K562 (cell line): Measurements from ENCODE around the gene KLC1. TPM values are rescaled to one million over a fixed set of nuclear protein-coding genes. Genes with fewer than 3 reads are reported as not detected.

Experiments
- CCNT2 ChIP-seq: IDR thresholded peaks from 2 replicates; pipeline ENCODE4 v1.6.1; 2011; ENCODE audit warnings: borderline replicate concordance, low read depth, mild to moderate bottlenecking, moderate library complexity, mixed read lengths, low read length; ENCODE audit not compliant: insufficient read length; ENCODE audit errors: extremely low read depth
- LEF1 ChIP-seq: fragments of 450-650 bp; IDR thresholded peaks from 2 replicates; pipeline ENCODE4 v1.6.1; 2016; ENCODE audit warnings: mild to moderate bottlenecking
- MAFG ChIP-seq: fragments of 450-650 bp; conservative IDR thresholded peaks from 2 replicates; pipeline ENCODE4 v1.6.1; 2016; ENCODE audit warnings: missing genetic modification characterization, missing compliant biosample characterization
- NR2C1 ChIP-seq, 2 experiments: fragments of 450-650 bp; IDR thresholded peaks; 2 replicates each; pipeline ENCODE4 v1.6.1; 2017; ENCODE audit warnings: mild to moderate bottlenecking in 2 of 2, antibody characterized with exemption in 1 of 2, inconsistent platforms in 1 of 2, missing compliant biosample characterization in 1 of 2, missing genetic modification characterization in 1 of 2
- NRF1 ChIP-seq, 2 experiments: fragments of 450-650 bp; IDR thresholded peaks in 1 of 2; conservative IDR thresholded peaks in 1 of 2; 2 replicates each; pipeline ENCODE4 v1.6.1; 2014; ENCODE audit warnings: mild to moderate bottlenecking in 2 of 2
- SRSF3 ChIP-seq: fragments of 200-400 bp; formaldehyde crosslinking; IDR thresholded peaks from 2 replicates; pipeline ENCODE4 v1.6.1; 2016; ENCODE audit warnings: mild to moderate bottlenecking, low read length, moderate library complexity; ENCODE audit not compliant: insufficient read depth
- TBP ChIP-seq: optimal IDR thresholded peaks from 2 replicates; pipeline ENCODE3; 2011; ENCODE audit warnings: low read depth, low read length, improper control_type of control experiment
- TGIF2 ChIP-seq: sonication (generic); formaldehyde crosslinking; IDR thresholded peaks from 2 replicates; pipeline ENCODE4 v1.8.1; 2022; ENCODE audit warnings: mild to moderate bottlenecking, missing genetic modification reagents, moderate library complexity
- polyA plus RNA-seq, 8 experiments: library from polyadenylated mRNA; depleted of rRNA in 4 of 8; stranded (reverse) in 5 of 8; unstranded in 3 of 8; fragments of >200 nt; fragmentation: Nextera tagmentation in 2 of 8; fragmentation: Illumina TruSeq in 1 of 8; extraction: Ambion mirVana in 2 of 8; extraction: Trizol in 1 of 8; gene quantifications; 2 replicates each; pipeline versions ENCODE4 v1.2.1 to v1.2.3, GENCODE V29; 2011 to 2014; ENCODE audit warnings: inconsistent platforms in 1 of 8, missing spikeins in 1 of 8
- total RNA-seq, 7 experiments: library from RNA; depleted of rRNA in 6 of 7; stranded (reverse); fragments of >200 nt in 6 of 7; fragmentation: Illumina TruSeq in 2 of 7; extraction: Trizol in 2 of 7; gene quantifications; 2 replicates each; pipeline versions ENCODE4 v1.2.1 to v1.2.3, GENCODE V29; 2011 to 2021; ENCODE audit warnings: low replicate concordance in 1 of 7
- TF ChIP-seq, protein P1 (sequence below): sonication (generic); formaldehyde crosslinking; IDR thresholded peaks from 2 replicates; pipeline ENCODE4 v1.8.1; 2023; ENCODE audit warnings: mild to moderate bottlenecking, missing genetic modification reagents
- TF ChIP-seq, protein P2 (sequence below): fragments of 450-650 bp; IDR thresholded peaks from 2 replicates; pipeline ENCODE4 v1.6.1; 2018; ENCODE audit not compliant: partially characterized antibody
- TF ChIP-seq, protein P3 (sequence below), 3 experiments: fragments of 200-800 bp in 1 of 3; fragments of 250-450 bp in 1 of 3; fragments of 450-650 bp in 1 of 3; sonication (Bioruptor Pico) in 1 of 3; sonication (Bioruptor generic) in 1 of 3; formaldehyde crosslinking in 1 of 3; IDR thresholded peaks; 2 replicates each; pipeline versions ENCODE4 v1.6.1 to v1.8.0; 2016 to 2022; ENCODE audit warnings: mild to moderate bottlenecking in 2 of 3, missing genetic modification characterization in 2 of 3, missing compliant biosample characterization in 1 of 3, moderate library complexity in 1 of 3

KLC1 gene
- total and polyA plus RNA-seq, 9 of the 15 experiments (the other 6 are each of a cell fraction or from before 2014, with no cell fraction given), result 4.9 to 134 (median 54.8) TPM

DNA sequence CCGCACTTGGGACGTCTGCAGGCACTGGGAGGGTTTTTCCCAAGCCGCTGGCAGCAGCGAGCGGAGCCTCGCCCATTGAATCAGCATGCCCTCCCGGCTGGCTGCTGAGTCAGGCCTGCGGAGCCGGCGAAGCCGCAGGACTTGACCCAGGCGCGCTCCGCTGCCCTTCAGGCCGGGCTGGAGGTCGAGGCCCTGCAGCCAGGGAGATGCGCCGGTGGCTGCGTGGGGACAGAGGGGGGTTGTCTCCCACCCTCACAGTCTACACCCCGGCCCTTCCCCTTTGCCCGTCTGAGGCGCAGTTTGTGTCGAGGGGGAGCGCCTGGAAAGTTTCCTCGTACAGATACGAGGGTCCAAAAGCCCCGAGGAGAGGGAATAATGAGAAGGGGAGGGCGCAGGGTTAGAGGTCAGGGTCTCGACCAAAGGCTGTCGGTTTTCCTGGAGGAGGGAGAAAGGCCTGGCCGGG is 759 bp upstream of the KLC1 start (continued):
- TF ChIP-seq, protein P1, sequence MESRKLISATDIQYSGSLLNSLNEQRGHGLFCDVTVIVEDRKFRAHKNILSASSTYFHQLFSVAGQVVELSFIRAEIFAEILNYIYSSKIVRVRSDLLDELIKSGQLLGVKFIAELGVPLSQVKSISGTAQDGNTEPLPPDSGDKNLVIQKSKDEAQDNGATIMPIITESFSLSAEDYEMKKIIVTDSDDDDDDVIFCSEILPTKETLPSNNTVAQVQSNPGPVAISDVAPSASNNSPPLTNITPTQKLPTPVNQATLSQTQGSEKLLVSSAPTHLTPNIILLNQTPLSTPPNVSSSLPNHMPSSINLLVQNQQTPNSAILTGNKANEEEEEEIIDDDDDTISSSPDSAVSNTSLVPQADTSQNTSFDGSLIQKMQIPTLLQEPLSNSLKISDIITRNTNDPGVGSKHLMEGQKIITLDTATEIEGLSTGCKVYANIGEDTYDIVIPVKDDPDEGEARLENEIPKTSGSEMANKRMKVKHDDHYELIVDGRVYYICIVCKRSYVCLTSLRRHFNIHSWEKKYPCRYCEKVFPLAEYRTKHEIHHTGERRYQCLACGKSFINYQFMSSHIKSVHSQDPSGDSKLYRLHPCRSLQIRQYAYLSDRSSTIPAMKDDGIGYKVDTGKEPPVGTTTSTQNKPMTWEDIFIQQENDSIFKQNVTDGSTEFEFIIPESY, result no peak
- TF ChIP-seq TBP (peak; percentile 15), TGIF2 (CRISPR knock-in tag) (no peak), LEF1 (no peak), NR2C1 (IDR thresholded peaks at IDR 0.05) (peak; percentile 69), NR2C1 (tag; IDR thresholded peaks at IDR 0.05) (peak; percentile 71), NRF1 (conservative IDR thresholded peaks at IDR 0.05 in 1 of 2, IDR thresholded peaks at IDR 0.05 in 1 of 2) (peak; percentile 65 to 72), SRSF3 (no peak), CCNT2 (peak; percentile 22), MAFG (tag) (peak; percentile 57; the same call in 1 of the 2 replicates)
- TF ChIP-seq, protein P2, sequence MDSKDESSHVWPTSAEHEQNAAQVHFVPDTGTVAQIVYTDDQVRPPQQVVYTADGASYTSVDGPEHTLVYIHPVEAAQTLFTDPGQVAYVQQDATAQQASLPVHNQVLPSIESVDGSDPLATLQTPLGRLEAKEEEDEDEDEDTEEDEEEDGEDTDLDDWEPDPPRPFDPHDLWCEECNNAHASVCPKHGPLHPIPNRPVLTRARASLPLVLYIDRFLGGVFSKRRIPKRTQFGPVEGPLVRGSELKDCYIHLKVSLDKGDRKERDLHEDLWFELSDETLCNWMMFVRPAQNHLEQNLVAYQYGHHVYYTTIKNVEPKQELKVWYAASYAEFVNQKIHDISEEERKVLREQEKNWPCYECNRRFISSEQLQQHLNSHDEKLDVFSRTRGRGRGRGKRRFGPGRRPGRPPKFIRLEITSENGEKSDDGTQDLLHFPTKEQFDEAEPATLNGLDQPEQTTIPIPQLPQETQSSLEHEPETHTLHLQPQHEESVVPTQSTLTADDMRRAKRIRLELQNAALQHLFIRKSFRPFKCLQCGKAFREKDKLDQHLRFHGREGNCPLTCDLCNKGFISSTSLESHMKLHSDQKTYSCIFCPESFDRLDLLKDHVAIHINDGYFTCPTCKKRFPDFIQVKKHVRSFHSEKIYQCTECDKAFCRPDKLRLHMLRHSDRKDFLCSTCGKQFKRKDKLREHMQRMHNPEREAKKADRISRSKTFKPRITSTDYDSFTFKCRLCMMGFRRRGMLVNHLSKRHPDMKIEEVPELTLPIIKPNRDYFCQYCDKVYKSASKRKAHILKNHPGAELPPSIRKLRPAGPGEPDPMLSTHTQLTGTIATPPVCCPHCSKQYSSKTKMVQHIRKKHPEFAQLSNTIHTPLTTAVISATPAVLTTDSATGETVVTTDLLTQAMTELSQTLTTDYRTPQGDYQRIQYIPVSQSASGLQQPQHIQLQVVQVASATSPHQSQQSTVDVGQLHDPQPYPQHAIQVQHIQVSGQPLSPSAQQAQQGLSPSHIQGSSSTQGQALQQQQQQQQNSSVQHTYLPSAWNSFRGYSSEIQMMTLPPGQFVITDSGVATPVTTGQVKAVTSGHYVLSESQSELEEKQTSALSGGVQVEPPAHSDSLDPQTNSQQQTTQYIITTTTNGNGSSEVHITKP, result no peak
- TF ChIP-seq, protein P3, sequence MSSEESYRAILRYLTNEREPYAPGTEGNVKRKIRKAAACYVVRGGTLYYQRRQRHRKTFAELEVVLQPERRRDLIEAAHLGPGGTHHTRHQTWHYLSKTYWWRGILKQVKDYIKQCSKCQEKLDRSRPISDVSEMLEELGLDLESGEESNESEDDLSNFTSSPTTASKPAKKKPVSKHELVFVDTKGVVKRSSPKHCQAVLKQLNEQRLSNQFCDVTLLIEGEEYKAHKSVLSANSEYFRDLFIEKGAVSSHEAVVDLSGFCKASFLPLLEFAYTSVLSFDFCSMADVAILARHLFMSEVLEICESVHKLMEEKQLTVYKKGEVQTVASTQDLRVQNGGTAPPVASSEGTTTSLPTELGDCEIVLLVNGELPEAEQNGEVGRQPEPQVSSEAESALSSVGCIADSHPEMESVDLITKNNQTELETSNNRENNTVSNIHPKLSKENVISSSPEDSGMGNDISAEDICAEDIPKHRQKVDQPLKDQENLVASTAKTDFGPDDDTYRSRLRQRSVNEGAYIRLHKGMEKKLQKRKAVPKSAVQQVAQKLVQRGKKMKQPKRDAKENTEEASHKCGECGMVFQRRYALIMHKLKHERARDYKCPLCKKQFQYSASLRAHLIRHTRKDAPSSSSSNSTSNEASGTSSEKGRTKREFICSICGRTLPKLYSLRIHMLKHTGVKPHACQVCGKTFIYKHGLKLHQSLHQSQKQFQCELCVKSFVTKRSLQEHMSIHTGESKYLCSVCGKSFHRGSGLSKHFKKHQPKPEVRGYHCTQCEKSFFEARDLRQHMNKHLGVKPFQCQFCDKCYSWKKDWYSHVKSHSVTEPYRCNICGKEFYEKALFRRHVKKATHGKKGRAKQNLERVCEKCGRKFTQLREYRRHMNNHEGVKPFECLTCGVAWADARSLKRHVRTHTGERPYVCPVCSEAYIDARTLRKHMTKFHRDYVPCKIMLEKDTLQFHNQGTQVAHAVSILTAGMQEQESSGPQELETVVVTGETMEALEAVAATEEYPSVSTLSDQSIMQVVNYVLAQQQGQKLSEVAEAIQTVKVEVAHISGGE (CRISPR knock-in tag; IDR thresholded peaks at IDR 0.05), result peak in 1 of 3 experiments; percentile 39; a peak in 1 of 6 replicates
